Fibroblast of villous mesenchyme (primary cell): ENCODE results near the gene RNF13. TPM values are rescaled to one million over a fixed set of nuclear protein-coding genes. Genes with fewer than 3 reads are reported as not detected.
"Not testable (repeated sequence)": the region's sequence is repeated elsewhere in the genome, so short reads cannot be mapped to it uniquely, and the experiment has no call there.

Source experiments
- DNase-seq: peaks from one replicate; pipeline ENCODE4 v3.0.0-alpha.2; 2010; ENCODE audit warnings: low read depth
- H3K4me3 ChIP-seq: 2 replicates; pipeline ENCODE4 v1.5.1; 2011; ENCODE audit warnings: low read depth, mild to moderate bottlenecking, low read length
- total RNA-seq: library from RNA; depleted of rRNA; stranded (reverse); fragments of >200 nt; gene quantifications from 2 replicates; pipeline ENCODE4 v1.2.3, GENCODE V29; 2012
- TF ChIP-seq, protein P1 (sequence below): IDR thresholded peaks from 2 replicates; pipeline ENCODE4 v1.5.1; 2012; ENCODE audit warnings: low read depth, mild to moderate bottlenecking, low read length; ENCODE audit not compliant: insufficient read depth

RNF13 gene
- total RNA-seq, 1 donor: 77.3 TPM

DNA sequence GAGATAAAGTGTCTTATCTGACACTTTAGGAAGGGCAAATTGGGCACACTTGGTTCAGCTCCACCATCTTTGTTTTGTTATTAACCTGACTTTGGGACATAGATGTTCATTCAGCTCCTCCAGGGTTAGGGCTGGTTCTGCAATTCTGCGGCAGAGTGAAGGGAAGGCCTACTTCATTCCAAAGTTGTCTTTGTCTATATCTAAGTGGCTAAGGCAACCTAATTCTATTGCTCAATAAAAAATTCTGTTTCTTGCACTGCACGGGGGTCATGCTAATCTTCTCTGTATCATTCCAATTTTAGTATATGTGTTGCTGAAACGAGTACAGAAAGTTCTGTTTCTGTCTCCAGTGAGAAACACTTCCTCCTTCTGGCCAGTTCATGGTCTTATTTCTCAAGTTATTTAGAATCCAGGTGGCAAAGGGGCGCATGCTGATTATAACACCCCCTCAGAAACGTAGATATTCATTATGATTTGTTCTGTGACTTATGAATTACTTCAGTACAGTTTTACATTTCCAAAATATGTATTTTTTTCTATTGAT is 104.2 kb downstream of the RNF13 start:
- H3K4me3 ChIP-seq: no peak overlapping the region
- DNase-seq: no peak
- TF ChIP-seq, protein P1, sequence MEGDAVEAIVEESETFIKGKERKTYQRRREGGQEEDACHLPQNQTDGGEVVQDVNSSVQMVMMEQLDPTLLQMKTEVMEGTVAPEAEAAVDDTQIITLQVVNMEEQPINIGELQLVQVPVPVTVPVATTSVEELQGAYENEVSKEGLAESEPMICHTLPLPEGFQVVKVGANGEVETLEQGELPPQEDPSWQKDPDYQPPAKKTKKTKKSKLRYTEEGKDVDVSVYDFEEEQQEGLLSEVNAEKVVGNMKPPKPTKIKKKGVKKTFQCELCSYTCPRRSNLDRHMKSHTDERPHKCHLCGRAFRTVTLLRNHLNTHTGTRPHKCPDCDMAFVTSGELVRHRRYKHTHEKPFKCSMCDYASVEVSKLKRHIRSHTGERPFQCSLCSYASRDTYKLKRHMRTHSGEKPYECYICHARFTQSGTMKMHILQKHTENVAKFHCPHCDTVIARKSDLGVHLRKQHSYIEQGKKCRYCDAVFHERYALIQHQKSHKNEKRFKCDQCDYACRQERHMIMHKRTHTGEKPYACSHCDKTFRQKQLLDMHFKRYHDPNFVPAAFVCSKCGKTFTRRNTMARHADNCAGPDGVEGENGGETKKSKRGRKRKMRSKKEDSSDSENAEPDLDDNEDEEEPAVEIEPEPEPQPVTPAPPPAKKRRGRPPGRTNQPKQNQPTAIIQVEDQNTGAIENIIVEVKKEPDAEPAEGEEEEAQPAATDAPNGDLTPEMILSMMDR: no peak

DNA sequence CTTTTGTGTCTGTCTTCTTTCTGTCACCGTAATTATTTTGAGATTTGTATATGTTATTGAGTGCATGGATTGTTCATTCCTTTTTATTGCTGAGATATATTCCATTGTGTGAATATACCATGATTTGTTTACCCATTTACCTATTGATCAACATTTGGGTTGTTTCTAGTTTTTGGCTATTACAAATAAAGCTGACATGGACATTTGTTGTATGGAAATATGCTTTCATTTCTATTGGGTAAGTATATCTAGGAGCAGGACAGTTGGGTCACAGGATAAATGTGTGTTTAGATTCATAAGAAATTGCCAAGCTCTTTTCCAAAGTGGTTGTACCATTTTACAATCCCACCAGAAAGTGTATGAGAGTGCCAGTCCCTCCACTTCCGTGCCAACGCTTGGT is 106.5 kb downstream of the RNF13 start:
- no peak for DNase-seq
- no peak overlapping the region for H3K4me3 ChIP-seq
- TF ChIP-seq, protein P1: no peak

DNA sequence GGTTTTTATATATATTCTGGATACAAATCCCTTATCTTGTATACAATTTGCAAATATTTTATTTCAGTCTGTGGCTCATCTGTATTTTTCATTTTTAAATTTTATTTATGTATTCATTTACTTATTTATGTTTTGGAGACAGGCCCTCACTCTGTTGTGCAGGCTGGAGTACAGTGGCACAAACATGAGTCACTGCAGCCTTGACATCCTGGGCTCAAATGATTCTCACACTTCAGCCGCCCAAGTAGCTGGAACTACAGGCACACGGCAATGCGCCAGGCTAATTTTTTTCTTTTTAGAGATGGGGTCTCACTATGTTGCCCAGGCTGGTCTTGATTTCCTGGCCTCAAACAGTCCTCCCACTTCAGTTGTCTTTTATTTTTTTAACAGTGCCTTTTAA is 107.1 kb downstream of the RNF13 start:
- TF ChIP-seq, protein P1: no peak
- no peak overlapping the region for H3K4me3 ChIP-seq
- no peak for DNase-seq

DNA sequence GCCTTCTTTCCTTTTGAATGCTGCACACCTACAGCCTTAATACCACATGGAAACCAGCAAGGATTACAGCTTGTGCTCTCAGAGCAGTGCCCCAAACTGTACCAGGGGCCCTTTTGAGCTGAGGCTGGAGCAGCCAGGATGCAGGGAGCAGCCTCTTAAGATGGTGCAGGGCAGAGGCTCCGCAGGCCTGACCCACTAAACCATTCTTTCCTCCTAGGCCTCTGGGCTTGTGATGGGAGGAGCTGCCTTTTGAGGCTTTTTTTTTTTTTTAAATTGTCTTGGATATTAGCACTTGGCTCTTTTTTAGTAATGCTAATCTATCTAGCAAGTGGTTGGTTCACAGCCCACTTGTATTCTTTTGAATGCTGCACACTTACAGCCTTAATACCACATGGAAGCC is 120.0 kb downstream of the RNF13 start:
- TF ChIP-seq, protein P1: no peak
- no peak for DNase-seq
- H3K4me3 ChIP-seq: no peak overlapping the region

DNA sequence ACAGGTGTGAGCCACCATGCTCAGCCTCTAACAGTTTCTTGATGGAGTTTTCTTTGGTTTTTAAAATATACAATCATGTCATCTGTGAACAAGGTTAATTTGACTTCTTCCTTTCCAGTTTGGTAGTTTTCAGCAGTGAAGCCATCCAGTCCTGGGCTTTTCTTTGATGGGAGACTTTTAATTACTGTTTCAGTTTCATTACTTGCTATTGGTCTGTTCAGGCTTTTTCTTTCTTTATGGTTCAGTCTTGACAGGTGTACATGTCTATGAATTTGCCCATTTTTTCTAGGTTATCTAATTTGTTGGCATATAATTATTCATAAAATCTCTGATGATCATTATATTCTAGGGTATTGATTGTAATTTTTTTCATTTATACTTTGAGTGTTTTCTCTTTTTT is 120.8 kb downstream of the RNF13 start:
- TF ChIP-seq, protein P1: no peak
- no peak overlapping the region for H3K4me3 ChIP-seq
- no peak for DNase-seq

DNA sequence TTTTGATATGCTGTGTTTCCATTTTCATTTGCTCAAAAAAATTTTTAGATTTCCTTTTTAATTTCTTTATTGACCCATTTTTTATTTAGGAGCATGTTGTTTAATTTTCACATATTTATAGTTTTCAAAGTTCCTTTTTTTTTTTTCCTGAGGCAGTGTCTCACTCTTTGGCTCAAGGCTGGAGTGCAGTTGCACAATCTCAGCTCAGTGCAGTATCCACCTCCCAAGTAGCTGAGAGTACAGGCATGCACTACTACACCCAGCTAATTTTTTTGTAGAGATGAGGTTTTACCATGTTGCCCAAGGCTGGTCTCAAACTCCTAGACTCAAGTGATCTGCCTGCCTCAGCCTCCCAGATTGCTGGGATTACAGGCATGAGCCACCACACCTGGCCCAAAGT is 121.5 kb downstream of the RNF13 start:
- TF ChIP-seq, protein P1: no peak
- H3K4me3 ChIP-seq: no peak overlapping the region
- peak; percentile 67 for DNase-seq

DNA sequence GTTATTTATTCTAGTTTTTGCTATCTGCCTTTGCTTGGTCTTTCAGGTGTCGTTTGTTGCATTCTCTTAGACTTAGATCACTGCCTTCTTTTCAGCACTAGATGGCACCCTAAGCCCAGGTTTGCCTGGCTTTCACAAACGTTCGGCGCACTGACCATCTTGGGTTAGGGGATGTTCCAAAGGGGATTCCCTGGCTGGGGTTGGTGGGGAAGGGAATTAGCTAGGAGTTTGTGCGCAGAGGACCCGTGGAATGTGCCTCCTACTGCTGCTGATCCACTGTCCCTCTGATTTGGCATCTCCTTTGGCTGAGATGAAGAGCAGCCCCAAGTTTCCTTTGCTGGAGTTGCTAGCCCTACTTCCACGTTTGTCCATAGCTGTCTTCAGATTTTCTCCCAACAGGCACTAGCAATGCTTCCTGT is 123.8 kb downstream of the RNF13 start:
- H3K4me3 ChIP-seq: no peak overlapping the region
- TF ChIP-seq, protein P1: peak; percentile 86
- peak; percentile 66 for DNase-seq

DNA sequence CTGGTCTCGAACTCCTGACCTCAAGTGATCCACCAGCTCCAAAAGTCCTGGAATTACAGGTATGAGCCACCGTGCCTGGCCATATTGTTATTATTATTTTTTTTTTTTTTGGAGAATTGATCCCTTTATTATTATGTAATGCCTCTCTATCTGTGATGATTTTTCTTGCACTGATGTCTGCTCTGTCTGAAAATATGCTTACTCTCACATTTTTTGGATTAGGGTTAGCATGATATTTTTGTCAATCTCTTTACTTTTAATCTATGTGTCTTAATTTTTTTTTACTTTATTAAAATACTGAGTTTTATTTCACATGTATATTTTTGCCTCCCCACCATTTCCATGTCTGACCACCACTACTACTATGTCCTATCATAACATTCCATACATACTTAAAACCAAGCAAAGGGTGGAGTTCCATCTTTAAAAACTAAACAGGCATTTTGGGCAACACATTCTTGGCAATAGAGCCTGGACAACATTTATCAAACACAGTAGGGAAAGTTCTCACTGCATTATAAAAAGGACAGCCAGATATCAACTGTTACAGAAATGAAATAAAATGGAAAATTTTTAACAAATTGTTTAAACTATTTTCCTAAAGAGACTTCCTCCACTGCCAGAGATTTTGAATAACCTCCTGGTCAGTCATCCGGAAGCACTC is 125.5 kb downstream of the RNF13 start:
- DNase-seq: not testable (repeated sequence)

More for the DNA sequence above, 125.5 kb downstream of the RNF13 start:
- H3K4me3 ChIP-seq: not testable (repeated sequence)
